ENCODE data around the gene SPATS2L. TPM values are rescaled to one million over a fixed set of nuclear protein-coding genes. Genes with fewer than 3 reads are reported as not detected.
A peak's percentile ranks its signal among the peaks of the same experiment; 100 is the strongest.

The SPATS2L gene
- total and polyA plus RNA-seq, 2 of the 13 experiments (the other 11 are each of a cell fraction or from before 2014, with no cell fraction given), result 154 to 212 TPM

DNA sequence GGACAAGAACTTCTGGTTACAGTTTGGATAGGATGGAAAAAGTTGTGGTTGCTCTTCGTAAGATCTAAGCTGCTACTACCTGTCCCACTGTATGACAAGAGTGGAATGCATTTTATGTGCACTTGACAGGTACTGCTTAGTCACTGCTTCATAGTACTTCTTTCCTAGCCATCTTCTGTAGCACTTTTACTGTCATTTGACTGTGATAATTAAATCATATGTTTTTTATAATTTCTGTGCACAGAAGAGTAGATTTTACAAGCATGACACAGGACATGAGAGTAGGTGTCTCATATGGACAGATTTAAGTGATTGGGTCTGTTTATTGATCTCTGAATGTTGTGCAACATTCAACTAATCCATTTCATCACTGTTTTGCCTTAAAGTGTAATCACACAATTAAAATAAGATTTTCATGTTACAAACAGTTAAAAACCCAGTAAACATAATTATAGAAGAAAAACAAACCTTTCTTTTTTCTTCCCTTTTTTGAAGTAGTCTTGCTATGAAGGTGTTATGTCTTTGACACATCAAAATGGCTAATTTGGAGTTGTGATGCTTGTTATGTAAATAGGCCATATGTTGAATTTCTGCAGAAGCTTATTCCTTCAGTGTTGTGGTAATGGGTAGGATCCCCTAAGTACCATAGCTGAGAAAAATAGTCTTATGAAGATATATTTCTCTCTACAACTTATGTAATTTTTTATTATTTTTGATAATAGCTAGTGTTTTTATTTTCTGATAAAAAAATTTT, 3.0 kb downstream of the SPATS2L start (continued):
- TF ChIP-seq ZNF549 (CRISPR knock-in tag; IDR thresholded peaks at IDR 0.05) (no peak), SATB2 (CRISPR knock-in tag; IDR thresholded peaks at IDR 0.05) (no peak), SIX4 (CRISPR knock-in tag; IDR thresholded peaks at IDR 0.05) (peak; percentile 3; the same call in 1 of the 2 replicates), REPIN1 (CRISPR knock-in tag; IDR thresholded peaks at IDR 0.05; ENCODE audit: borderline replicate concordance, low read depth) (no peak), ZNF124 (CRISPR knock-in tag; IDR thresholded peaks at IDR 0.05) (0 out of 2 replicates have a peak, but pooled peaks have one; percentile 27), SRY (CRISPR knock-in tag; IDR thresholded peaks at IDR 0.05) (no peak), ZNF432 (CRISPR knock-in tag; IDR thresholded peaks at IDR 0.05; ENCODE audit: borderline replicate concordance) (no peak), MXI1 (IDR thresholded peaks at IDR 0.05; ENCODE audit: borderline replicate concordance, low read depth, low read length) (no peak), NR3C1 (CRISPR knock-in tag; IDR thresholded peaks at IDR 0.05) (no peak), ZNF761 (CRISPR knock-in tag; conservative IDR thresholded peaks at IDR 0.05) (no peak), TGIF2 (CRISPR knock-in tag; IDR thresholded peaks at IDR 0.05) (peak; percentile 92)
- TF ChIP-seq, protein P1, sequence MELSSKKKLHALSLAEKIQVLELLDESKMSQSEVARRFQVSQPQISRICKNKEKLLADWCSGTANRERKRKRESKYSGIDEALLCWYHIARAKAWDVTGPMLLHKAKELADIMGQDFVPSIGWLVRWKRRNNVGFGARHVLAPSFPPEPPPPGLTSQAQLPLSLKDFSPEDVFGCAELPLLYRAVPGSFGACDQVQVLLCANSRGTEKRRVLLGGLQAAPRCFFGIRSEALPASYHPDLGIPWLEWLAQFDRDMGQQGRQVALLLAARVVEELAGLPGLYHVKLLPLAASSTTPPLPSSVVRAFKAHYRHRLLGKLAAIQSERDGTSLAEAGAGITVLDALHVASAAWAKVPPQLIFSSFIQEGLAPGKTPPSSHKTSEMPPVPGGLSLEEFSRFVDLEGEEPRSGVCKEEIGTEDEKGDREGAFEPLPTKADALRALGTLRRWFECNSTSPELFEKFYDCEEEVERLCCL (CRISPR knock-in tag; IDR thresholded peaks at IDR 0.05; ENCODE audit: borderline replicate concordance), result no peak
- TF ChIP-seq, protein P2, sequence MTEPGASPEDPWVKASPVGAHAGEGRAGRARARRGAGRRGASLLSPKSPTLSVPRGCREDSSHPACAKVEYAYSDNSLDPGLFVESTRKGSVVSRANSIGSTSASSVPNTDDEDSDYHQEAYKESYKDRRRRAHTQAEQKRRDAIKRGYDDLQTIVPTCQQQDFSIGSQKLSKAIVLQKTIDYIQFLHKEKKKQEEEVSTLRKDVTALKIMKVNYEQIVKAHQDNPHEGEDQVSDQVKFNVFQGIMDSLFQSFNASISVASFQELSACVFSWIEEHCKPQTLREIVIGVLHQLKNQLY (CRISPR knock-in tag; IDR thresholded peaks at IDR 0.05), result no peak
- TF ChIP-seq, protein P3, sequence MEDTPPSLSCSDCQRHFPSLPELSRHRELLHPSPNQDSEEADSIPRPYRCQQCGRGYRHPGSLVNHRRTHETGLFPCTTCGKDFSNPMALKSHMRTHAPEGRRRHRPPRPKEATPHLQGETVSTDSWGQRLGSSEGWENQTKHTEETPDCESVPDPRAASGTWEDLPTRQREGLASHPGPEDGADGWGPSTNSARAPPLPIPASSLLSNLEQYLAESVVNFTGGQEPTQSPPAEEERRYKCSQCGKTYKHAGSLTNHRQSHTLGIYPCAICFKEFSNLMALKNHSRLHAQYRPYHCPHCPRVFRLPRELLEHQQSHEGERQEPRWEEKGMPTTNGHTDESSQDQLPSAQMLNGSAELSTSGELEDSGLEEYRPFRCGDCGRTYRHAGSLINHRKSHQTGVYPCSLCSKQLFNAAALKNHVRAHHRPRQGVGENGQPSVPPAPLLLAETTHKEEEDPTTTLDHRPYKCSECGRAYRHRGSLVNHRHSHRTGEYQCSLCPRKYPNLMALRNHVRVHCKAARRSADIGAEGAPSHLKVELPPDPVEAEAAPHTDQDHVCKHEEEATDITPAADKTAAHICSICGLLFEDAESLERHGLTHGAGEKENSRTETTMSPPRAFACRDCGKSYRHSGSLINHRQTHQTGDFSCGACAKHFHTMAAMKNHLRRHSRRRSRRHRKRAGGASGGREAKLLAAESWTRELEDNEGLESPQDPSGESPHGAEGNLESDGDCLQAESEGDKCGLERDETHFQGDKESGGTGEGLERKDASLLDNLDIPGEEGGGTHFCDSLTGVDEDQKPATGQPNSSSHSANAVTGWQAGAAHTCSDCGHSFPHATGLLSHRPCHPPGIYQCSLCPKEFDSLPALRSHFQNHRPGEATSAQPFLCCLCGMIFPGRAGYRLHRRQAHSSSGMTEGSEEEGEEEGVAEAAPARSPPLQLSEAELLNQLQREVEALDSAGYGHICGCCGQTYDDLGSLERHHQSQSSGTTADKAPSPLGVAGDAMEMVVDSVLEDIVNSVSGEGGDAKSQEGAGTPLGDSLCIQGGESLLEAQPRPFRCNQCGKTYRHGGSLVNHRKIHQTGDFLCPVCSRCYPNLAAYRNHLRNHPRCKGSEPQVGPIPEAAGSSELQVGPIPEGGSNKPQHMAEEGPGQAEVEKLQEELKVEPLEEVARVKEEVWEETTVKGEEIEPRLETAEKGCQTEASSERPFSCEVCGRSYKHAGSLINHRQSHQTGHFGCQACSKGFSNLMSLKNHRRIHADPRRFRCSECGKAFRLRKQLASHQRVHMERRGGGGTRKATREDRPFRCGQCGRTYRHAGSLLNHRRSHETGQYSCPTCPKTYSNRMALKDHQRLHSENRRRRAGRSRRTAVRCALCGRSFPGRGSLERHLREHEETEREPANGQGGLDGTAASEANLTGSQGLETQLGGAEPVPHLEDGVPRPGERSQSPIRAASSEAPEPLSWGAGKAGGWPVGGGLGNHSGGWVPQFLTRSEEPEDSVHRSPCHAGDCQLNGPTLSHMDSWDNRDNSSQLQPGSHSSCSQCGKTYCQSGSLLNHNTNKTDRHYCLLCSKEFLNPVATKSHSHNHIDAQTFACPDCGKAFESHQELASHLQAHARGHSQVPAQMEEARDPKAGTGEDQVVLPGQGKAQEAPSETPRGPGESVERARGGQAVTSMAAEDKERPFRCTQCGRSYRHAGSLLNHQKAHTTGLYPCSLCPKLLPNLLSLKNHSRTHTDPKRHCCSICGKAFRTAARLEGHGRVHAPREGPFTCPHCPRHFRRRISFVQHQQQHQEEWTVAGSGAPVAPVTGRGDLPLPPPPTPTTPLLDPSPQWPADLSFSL (CRISPR knock-in tag; IDR thresholded peaks at IDR 0.05), result peak; percentile 73
- TF ChIP-seq, protein P4, sequence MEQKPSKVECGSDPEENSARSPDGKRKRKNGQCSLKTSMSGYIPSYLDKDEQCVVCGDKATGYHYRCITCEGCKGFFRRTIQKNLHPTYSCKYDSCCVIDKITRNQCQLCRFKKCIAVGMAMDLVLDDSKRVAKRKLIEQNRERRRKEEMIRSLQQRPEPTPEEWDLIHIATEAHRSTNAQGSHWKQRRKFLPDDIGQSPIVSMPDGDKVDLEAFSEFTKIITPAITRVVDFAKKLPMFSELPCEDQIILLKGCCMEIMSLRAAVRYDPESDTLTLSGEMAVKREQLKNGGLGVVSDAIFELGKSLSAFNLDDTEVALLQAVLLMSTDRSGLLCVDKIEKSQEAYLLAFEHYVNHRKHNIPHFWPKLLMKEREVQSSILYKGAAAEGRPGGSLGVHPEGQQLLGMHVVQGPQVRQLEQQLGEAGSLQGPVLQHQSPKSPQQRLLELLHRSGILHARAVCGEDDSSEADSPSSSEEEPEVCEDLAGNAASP (CRISPR knock-in tag; IDR thresholded peaks at IDR 0.05; ENCODE audit: borderline replicate concordance), result no peak
- TF ChIP-seq, protein P5, sequence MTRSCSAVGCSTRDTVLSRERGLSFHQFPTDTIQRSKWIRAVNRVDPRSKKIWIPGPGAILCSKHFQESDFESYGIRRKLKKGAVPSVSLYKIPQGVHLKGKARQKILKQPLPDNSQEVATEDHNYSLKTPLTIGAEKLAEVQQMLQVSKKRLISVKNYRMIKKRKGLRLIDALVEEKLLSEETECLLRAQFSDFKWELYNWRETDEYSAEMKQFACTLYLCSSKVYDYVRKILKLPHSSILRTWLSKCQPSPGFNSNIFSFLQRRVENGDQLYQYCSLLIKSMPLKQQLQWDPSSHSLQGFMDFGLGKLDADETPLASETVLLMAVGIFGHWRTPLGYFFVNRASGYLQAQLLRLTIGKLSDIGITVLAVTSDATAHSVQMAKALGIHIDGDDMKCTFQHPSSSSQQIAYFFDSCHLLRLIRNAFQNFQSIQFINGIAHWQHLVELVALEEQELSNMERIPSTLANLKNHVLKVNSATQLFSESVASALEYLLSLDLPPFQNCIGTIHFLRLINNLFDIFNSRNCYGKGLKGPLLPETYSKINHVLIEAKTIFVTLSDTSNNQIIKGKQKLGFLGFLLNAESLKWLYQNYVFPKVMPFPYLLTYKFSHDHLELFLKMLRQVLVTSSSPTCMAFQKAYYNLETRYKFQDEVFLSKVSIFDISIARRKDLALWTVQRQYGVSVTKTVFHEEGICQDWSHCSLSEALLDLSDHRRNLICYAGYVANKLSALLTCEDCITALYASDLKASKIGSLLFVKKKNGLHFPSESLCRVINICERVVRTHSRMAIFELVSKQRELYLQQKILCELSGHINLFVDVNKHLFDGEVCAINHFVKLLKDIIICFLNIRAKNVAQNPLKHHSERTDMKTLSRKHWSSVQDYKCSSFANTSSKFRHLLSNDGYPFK (CRISPR knock-in tag; IDR thresholded peaks at IDR 0.05; ENCODE audit: borderline replicate concordance), result no peak
